Right atrium auricular region (tissue), 2 donors: ENCODE results near the gene FXYD3. TPM values are rescaled to one million over a fixed set of nuclear protein-coding genes. Genes with fewer than 3 reads are reported as not detected.

Experiments
- DNase-seq: peaks from one replicate; pipeline ENCODE4 v3.0.0-alpha.2; 2019; ENCODE audit warnings: low spot score
- H3K27ac ChIP-seq, 2 donors: fragments of 200-600 bp; sonication (generic); 1 replicate in 1 of 2; 2 replicates in 1 of 2; pipeline ENCODE4 v1.5.1; 2016 to 2019
- H3K27me3 ChIP-seq, 2 donors: fragments of 200-600 bp; sonication (generic); one replicate each; pipeline versions ENCODE4 v1.5.1 to v1.6.0; 2017 to 2019
- H3K36me3 ChIP-seq: fragments of 200-600 bp; sonication (generic); one replicate; pipeline ENCODE4 v1.5.1; 2016
- H3K4me1 ChIP-seq, 2 donors: fragments of 200-600 bp; sonication (generic); one replicate each; pipeline versions ENCODE4 v1.5.1 to v1.6.0; 2017 to 2019
- H3K4me3 ChIP-seq, 2 donors: fragments of 200-600 bp; sonication (generic); 1 replicate in 1 of 2; 2 replicates in 1 of 2; pipeline ENCODE4 v1.5.1; 2017 to 2019; ENCODE audit warnings: mild to moderate bottlenecking in 1 of 2, moderate library complexity in 1 of 2
- H3K9me3 ChIP-seq, 2 donors: fragments of 200-600 bp; sonication (generic); one replicate each; pipeline ENCODE4 v1.5.1; 2019
- total RNA-seq, 2 donors: library from RNA; depleted of rRNA; stranded (reverse); fragments of >200 nt; gene quantifications; one replicate each; pipeline ENCODE4 v1.1.0, GENCODE V29; 2016
- TF ChIP-seq, protein P1 (sequence below), 2 donors: fragments of 200-600 bp; sonication (generic); IDR thresholded peaks; one replicate each; pipeline ENCODE4 v1.5.1; 2019; ENCODE audit warnings: antibody characterized with exemption in 2 of 2

The FXYD3 gene
- total RNA-seq, 2 donors from 2014 or later, result 0.98 to 1.6 TPM

DNA sequence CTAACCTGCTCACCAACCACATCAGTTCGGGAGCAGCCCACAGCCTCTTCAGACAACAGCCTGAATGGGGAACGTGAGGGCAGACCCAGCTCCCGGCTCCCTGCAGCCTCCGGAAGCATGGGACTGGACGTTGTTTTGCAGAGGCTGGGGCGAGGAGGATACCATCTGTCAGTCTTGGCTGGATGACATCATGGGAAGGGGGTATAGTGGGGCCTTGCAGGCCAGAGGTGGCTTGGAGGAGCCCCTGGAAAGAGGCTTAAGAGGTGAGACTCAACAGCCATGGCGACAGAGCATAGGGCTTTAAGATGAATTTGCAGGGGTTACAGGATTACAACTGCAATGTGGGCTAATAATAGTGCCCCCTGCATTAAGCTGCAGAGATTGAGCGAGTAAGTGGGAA, 1.5 kb downstream of the FXYD3 start:
- DNase-seq, result no peak
- Histone ChIP-seq H3K9me3 (no peaks in the 10 kb centered on the region), H3K4me1 (peaks cover 0 to 12% of the 10 kb centered on the region in 2 donors), H3K27ac (no peak overlapping the region), H3K4me3 (no peak overlapping the region), H3K27me3 (no peaks in the 10 kb centered on the region), H3K36me3 (no peaks in the 10 kb centered on the region)
- TF ChIP-seq, protein P1, sequence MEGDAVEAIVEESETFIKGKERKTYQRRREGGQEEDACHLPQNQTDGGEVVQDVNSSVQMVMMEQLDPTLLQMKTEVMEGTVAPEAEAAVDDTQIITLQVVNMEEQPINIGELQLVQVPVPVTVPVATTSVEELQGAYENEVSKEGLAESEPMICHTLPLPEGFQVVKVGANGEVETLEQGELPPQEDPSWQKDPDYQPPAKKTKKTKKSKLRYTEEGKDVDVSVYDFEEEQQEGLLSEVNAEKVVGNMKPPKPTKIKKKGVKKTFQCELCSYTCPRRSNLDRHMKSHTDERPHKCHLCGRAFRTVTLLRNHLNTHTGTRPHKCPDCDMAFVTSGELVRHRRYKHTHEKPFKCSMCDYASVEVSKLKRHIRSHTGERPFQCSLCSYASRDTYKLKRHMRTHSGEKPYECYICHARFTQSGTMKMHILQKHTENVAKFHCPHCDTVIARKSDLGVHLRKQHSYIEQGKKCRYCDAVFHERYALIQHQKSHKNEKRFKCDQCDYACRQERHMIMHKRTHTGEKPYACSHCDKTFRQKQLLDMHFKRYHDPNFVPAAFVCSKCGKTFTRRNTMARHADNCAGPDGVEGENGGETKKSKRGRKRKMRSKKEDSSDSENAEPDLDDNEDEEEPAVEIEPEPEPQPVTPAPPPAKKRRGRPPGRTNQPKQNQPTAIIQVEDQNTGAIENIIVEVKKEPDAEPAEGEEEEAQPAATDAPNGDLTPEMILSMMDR (IDR thresholded peaks at IDR 0.05), result no peak

DNA sequence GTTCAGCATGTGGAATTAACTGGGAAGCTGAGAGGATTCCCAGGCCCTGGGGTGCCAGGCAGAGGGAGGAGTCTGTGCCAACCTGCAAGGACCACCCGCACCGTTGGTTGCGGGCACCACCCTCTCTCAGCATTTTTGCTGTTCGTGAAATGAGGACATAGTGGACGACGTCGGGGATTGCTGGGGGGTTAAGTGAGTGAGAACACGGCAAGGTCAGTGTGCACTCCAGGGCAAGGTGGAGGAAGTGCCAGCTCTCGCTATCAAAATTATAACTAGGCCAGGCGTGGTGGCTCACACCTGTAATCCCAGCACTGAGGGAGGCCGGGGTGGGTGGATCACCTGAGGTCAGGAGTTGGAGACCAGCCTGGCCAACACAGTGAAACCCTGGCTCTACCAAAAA, 2.2 kb downstream of the FXYD3 start:
- Histone ChIP-seq H3K4me1 (peaks cover 0 to 19% of the 10 kb centered on the region in 2 donors), H3K4me3 (no peak overlapping the region), H3K36me3 (no peaks in the 10 kb centered on the region), H3K9me3 (no peaks in the 10 kb centered on the region), H3K27ac (no peak overlapping the region), H3K27me3 (no peaks in the 10 kb centered on the region)
- DNase-seq, result no peak
- TF ChIP-seq, protein P1 (IDR thresholded peaks at IDR 0.05), result no peak

DNA sequence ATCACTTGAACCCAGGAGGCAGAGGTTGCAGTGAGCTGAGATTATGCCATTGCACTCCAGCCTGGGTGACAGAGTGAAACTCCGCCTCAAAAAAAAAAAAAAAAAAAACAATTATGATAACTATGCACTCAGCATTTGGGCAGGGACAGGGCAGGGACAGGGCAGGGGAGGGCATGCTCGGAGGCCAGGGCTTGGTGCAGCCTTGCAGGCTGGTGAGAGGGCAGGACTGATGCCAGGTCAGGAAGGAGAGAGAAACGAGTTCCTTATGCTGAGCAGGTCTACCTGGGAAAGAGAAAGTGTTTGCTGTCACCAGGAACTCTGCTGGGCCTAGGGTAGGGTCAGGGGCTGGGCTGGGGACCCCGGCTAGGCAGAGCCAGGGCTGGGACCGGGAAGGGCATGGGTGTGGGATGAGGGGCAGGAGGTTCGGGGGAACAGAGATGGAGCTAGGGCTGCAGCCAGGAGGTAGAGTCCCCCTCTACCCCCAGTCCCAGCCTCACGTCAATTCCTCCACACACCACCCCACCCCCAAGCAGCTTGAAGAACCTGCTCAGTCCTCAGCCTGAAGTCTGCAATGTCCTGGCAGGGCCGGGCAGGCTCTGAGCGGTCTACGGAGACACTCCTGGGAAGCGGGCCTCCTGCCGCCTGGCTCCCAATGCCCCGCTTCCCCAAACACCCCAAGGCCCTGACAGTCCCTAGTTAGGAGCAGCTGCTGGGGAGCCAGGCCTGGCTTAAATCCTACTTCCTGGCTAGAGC, 2.8 kb downstream of the FXYD3 start:
- H3K27me3 ChIP-seq, result no peaks in the 10 kb centered on the region
- DNase-seq, result no peak
- no peak overlapping the region for H3K4me3 ChIP-seq
- no peaks in the 10 kb centered on the region for H3K9me3 ChIP-seq
- H3K4me1 ChIP-seq, result peaks cover 0 to 25% of the 10 kb centered on the region in 2 donors
- peak overlapping the region in 1 of 2 donors; percentile 43 for H3K27ac ChIP-seq
- H3K36me3 ChIP-seq, result no peaks in the 10 kb centered on the region
- TF ChIP-seq, protein P1 (IDR thresholded peaks at IDR 0.05), result no peak

DNA sequence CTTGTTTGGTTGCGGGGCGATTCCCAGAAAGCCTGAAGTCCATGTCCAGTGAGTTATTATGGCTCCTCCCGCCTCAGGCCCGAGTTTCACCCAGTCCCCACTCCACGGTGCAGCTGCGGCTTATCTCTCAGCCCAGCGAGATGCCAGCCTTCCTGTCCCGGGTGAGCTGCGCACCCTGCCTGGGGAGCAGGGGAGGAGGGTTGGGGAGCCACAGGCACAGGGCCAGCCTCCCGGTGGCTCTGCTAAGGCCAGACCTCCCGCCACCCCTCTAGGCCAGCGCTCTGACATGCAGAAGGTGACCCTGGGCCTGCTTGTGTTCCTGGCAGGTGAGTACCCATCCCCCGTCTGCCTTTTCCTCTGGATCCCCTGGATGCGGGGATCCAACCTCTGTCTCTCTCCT, 3.5 kb downstream of the FXYD3 start:
- no peaks in the 10 kb centered on the region for H3K27me3 ChIP-seq
- TF ChIP-seq, protein P1 (IDR thresholded peaks at IDR 0.05), result no peak
- H3K36me3 ChIP-seq, result no peaks in the 10 kb centered on the region
- peaks cover 0 to 31% of the 10 kb centered on the region in 2 donors for H3K4me1 ChIP-seq
- no peak for DNase-seq
- H3K27ac ChIP-seq, result peak overlapping the region in 1 of 2 donors; percentile 43
- no peak overlapping the region for H3K4me3 ChIP-seq
- H3K9me3 ChIP-seq, result no peaks in the 10 kb centered on the region

DNA sequence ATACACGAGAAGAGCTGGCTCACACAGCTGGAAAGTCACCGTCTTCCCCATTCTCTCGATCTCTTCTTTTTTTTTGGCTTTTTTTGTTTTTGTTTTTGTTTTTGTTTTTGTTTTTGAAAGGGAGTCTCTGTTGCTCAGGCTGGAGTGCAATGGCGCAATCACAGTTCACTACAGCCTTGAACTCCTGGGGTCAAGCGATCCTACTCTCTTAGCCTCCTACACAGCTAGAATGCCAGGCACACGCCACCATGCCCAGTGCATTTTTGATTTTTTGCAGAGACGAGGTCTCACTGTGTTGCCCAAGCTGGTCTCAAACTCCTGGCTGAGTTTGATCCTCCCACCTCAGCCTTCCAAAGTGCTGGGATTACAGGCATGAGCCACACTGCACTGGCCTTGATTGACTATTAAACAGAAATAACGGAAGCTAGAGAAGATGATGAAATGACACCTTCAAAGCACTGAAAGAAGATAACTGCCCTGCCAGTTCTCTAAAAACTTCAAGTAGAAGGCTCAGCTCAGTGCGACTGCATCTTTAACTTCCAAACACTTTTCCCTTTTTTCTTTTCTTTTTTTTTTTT, 4.0 kb downstream of the FXYD3 start:
- DNase-seq, result no peak
- no peak overlapping the region for H3K4me3 ChIP-seq
- no peaks in the 10 kb centered on the region for H3K27me3 ChIP-seq
- H3K36me3 ChIP-seq, result no peaks in the 10 kb centered on the region
- TF ChIP-seq, protein P1 (IDR thresholded peaks at IDR 0.05), result no peak
- peak overlapping the region in 1 of 2 donors; percentile 16 for H3K27ac ChIP-seq
- H3K9me3 ChIP-seq, result no peaks in the 10 kb centered on the region
- H3K4me1 ChIP-seq, result peaks cover 0 to 29% of the 10 kb centered on the region in 2 donors
